Posterior vena cava (tissue), 2 donors: ENCODE data around the gene ATP5MC3. TPM values are rescaled to one million over a fixed set of nuclear protein-coding genes. Genes with fewer than 3 reads are reported as not detected.

Experiments
- DNase-seq: peaks from one replicate; pipeline ENCODE4 v3.0.0-alpha.2; 2020; ENCODE audit warnings: low spot score
- intact Hi-C, 2 donors: fragments of 100-400 bp; cut with DNase I; formaldehyde crosslinking; loops; one replicate each; pipeline versions ENCODE4 v1.14.1 to v1.14.2; 2022 to 2023
- microRNA-seq, 2 donors: library from miRNA; unstranded; fragments of <30 nt; microRNA quantifications; one replicate each; pipeline ENCODE4 v1.2.0, GENCODE V29; 2020 to 2021; ENCODE audit warnings: borderline microRNAs expressed in 2 of 2
- total RNA-seq, 2 donors: library from RNA; stranded (reverse); fragmentation: NEBNext Ultra II Directional; extraction: Animal tissue kit (Norgen Biotek cat#: 25700); gene quantifications; one replicate each; pipeline ENCODE4 v1.2.1, GENCODE V29; 2021
- donor health status: DM: yes; HTN: yes; CAD: no.
- donor health status: DM: yes; HTN: yes; CAD: no.

The ATP5MC3 gene
- total RNA-seq, 2 donors from 2014 or later = 120 to 139 TPM

- no peak for DNase-seq
- intact Hi-C loops = no loop called here
These were observed 46.3 kb downstream of the ATP5MC3 start for GRCh38 chr2:175135177-175135576.

- no peak for DNase-seq
- intact Hi-C loops = no loop called here
These were observed 50.3 kb downstream of the ATP5MC3 start for GRCh38 chr2:175131252-175131651.

DNA sequence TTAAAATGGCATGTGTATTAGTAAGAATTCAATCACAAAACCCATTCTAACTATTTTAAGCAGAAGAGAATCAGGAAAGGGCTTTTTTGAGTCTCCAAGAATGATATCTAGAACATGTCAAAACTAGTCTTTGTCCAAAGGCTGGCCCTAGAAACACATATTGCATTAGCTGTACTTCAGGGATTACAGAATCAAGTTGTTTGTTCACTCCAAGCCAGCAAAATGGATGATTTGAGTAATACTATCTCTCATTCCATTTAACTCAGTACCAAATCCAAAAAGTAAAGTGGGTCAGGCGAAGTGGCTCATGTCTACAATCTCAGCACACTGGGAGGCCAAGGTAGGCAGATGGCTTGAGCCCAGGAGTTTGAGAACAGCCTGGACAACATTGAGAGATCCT is 54.8 kb downstream of the ATP5MC3 start:
- DNase-seq = no peak
- intact Hi-C loops = no loop called here

Small RNA genes within 50 kb of the gene (microRNA-seq; reads per million reads assigned to microRNA genes)
- gene MIR933 = 0 reads per million in 2 donors

Other genes with a start within 250 kb of the ATP5MC3 start
- 10 to 100 TPM in 1 of 2 donors, 1 to 10 TPM in 1; 9.8 to 16.6 TPM for gene CHN1, start 176.3 kb downstream of the ATP5MC3 start, total RNA-seq
- 10 to 100 TPM; 49.6 to 53.4 TPM for gene ATF2, start 13.5 kb downstream of the ATP5MC3 start, total RNA-seq